HG03460 (cell line): ENCODE data around the gene L3MBTL4.
A peak's percentile ranks its signal among the peaks of the same experiment; 100 is the strongest.

Experiments
- ATAC-seq: cut with Tn5 transposase; IDR thresholded peaks from one replicate; pipeline ENCODE4 v1.9.1; 2021; ENCODE audit not compliant: unreplicated experiment

L3MBTL4 gene

DNA sequence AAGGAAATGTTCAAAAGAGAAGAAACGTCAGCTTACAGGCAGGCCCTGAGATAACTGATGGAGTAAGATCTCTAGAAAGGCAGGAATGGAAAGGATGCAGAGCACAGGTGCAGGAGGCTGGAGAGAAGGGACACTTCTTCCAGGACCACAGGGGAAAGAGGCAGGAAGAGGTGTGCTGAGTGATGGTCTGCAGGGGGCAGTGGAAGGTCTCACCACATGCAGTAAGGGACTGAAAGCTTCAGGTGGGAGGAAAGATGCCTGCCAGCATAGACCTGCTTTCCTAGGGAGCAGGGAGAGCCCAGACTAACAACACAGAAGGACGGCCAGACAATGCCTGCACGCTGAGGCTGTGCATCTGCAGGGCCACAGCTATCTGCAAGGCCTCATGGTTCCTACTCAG is 156.8 kb downstream of the L3MBTL4 start:
- ATAC-seq, result no peak

GRCh38 chr18:6256521-6256920 is 158.2 kb downstream of the L3MBTL4 start:
- no peak for ATAC-seq

DNA sequence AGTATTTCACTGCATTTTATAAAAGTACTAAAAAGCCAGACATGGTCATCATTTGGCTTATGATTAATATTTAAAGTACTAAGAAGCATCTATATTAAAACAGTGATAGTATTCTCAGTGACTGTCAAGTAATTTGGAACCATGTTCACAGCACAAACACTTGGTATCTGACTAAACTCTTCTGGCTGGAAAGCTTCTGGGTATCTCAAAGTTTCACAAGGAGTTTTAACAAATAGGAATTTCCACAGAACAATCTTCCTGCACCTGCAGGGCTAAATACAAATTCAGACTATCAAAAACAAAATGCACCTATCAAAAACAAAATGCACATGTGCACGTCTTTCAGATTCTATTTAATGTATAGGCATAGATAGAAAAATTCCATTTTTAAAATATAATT is 158.8 kb downstream of the L3MBTL4 start:
- no peak for ATAC-seq

GRCh38 chr18:6255116-6255705 is 159.5 kb downstream of the L3MBTL4 start:
- no peak for ATAC-seq

- no peak for ATAC-seq
Observed at GRCh38 chr18:6254456-6254855, 160.3 kb downstream of the L3MBTL4 start.

DNA sequence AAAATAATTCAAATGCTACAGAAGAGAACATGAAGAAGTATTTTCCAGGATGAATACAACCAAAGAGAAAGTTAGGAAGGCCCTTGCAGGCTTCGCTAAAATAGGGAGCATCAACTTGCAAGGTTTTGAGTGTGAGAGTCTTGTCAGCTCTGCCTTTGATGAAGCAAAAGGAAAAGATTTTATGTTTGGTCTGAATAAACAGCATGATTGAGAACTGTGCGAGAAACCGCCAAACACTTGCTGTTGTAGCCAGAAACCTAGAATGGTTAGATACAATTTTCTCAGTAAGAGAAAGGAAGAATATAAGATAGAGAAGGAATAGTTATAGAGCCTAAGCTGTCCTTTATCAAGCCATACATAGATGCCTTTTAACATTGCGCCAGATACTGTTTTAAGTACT is 163.6 kb downstream of the L3MBTL4 start:
- no peak for ATAC-seq

DNA sequence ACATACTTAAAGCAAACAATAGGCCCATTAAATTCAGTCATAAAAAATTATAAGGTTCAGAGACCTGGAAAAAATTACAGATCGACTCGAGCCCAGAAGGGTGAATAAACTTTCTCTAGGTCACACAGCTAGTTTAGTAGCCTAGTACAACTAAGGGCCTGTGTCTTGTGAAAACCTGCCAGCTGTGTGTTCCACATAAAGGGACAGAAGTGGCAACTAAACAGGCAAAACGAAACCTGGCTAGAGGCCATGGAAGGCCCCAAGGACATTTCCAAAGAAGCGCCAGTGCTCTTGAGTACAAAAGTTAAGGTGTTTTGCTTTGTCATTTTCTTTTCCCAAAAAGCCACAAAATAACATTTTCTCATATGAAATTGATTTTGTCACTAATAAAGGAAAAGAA is 164.9 kb downstream of the L3MBTL4 start:
- ATAC-seq, result no peak

GRCh38 chr18:6249170-6249569 is 165.5 kb downstream of the L3MBTL4 start:
- ATAC-seq, result peak; percentile 93

DNA sequence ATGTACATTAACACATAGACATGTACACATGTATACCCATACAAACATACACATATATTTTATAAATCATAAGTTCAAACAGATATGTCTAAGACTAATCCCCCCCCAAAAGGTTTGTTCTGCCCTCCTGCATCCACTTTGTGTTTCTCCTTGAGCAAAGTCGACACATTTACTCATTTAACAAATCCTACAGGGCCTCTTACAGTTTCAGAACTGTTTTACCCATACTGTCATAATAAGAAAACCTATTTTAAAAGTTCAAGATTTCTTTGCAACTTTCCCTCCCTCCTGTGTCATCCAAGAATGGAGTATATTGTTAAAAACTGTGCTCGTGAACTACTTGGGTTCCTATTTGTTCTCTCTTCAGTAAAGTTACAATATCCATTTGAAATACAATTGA is 166.7 kb downstream of the L3MBTL4 start:
- ATAC-seq, result no peak

GRCh38 chr18:6242004-6242403 is 172.7 kb downstream of the L3MBTL4 start:
- no peak for ATAC-seq

DNA sequence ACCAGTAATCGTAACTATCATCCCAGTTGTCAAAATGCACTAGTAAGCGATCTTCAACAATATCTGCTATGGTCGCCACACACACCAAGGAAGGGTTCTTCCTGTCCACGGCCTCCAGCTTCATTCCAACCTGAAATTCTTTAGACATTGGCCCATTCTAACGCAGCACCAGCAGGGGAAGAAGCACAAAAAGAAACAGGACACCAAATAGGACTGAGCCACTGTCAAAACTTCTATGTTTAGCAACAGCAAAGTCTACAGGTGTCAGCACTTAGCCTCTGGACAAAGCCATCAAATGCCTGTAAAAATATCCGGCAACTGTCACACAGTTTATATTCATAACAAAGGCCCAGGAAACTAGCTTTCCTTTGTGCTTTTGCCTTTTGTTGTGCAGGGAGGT is 175.0 kb downstream of the L3MBTL4 start:
- no peak for ATAC-seq

- ATAC-seq, result no peak
Observed at GRCh38 chr18:6236258-6236657, 178.5 kb downstream of the L3MBTL4 start.

GRCh38 chr18:6222271-6222670 is 192.4 kb downstream of the L3MBTL4 start:
- ATAC-seq, result no peak

- peak; percentile 57 for ATAC-seq
Observed at GRCh38 chr18:6221602-6222014, 193.1 kb downstream of the L3MBTL4 start.

GRCh38 chr18:6220129-6220528 is 194.6 kb downstream of the L3MBTL4 start:
- ATAC-seq, result no peak

GRCh38 chr18:6219116-6219717 is 195.5 kb downstream of the L3MBTL4 start:
- no peak for ATAC-seq

GRCh38 chr18:6215888-6216287 is 198.8 kb downstream of the L3MBTL4 start:
- no peak for ATAC-seq

- ATAC-seq, result no peak
Observed at GRCh38 chr18:6211174-6211504, 203.6 kb downstream of the L3MBTL4 start.

- ATAC-seq, result no peak
Observed at GRCh38 chr18:6210349-6211173, 204.2 kb downstream of the L3MBTL4 start.

DNA sequence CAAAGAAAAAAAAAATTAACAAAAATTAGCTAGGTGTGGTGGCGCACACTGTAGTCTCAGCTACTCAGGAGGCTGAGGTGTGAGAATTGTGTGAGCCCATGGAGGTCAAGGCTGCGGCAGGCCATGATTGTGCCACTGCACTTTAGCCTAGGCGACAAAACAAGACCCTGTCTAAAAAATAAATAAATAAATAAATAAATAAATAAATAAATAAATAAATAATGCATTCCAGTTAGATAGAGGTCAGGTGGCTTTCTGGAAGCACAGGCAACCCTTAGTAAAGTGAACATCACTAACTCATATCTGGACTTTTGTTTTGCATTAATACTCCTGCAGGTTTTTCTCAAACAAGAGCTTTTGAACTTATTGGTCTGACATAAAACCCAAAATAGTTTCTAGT is 206.8 kb downstream of the L3MBTL4 start:
- no peak for ATAC-seq

DNA sequence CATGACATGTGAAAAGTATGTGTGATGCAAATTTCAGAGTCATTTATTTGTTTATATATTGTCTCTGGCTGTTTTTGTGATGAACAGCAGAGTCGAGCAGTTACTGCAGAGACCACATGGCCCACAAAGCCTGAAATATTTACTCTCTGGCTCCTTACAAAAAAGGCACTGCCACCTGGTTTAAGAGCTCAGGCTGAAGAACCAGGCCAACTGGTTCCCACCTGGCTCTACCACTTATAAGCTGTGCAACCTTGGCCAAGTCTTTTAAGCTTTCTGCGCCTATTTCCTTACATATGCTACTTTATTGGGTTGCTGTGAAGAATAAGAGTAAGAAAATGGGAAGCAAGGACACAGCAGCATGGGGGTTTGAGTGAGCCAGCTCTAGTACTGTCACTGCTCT is 207.6 kb downstream of the L3MBTL4 start:
- no peak for ATAC-seq

DNA sequence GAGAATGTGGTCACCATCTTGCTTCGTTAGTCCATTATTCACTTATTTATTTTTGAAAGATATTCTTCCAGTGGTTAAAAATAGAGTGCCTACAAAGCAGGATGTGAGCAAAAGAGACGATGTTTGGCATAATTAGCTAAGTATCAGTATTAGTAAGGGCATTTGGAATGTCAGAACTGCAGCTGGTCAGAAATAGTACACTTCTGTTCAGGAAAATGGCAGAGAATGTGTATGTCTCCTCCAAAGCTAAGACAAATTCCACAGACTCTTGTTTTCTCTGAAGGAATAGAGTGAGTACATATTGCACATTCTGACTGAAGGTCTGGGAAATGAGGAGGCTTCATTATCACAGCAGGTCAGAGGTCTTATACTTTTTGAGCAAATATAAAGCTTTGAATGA is 209.0 kb downstream of the L3MBTL4 start:
- ATAC-seq, result no peak
